Measurements from ENCODE around the gene TICAM1.
"Not testable (repeated sequence)": the region's sequence is repeated elsewhere in the genome, so short reads cannot be mapped to it uniquely, and the experiment has no call there.

Gene TICAM1

GRCh38 chr19:4831304-4831978 lies at the start of gene TICAM1:
Gene TICAM1 (minus strand): TSS chr19:4831712. CDS start chr19:4818377, 13,335 bp downstream.
- DNase-seq: peak in 1 of 2 experiments; percentile 7

- no peak for DNase-seq
These were observed 47.5 kb upstream of the TICAM1 start for GRCh38 chr19:4879041-4879440.

- DNase-seq: peak; percentile 26 to 61
These were observed 47.0 kb upstream of the TICAM1 start for GRCh38 chr19:4878491-4878968.

GRCh38 chr19:4877753-4878490 lies 46.4 kb upstream of the TICAM1 start:
- DNase-seq: no peak

- DNase-seq: no peak
These were observed 42.4 kb upstream of the TICAM1 start for GRCh38 chr19:4873930-4874329.

- DNase-seq: no peak
These were observed 40.2 kb upstream of the TICAM1 start for GRCh38 chr19:4871711-4872110.

- DNase-seq: peak; percentile 89 to 92
These were observed 38.7 kb upstream of the TICAM1 start for GRCh38 chr19:4870025-4870700.

GRCh38 chr19:4868286-4868834 lies 36.8 kb upstream of the TICAM1 start:
- no peak for DNase-seq

GRCh38 chr19:4867534-4868285 lies 36.2 kb upstream of the TICAM1 start, which contains the start of gene PLIN3:
Gene PLIN3 (minus strand): TSS chr19:4867667. CDS start chr19:4861394, 6,273 bp downstream.
- peak; percentile 75 to 91 for DNase-seq

- DNase-seq: peak; percentile 34 to 59
These were observed 35.3 kb upstream of the TICAM1 start for GRCh38 chr19:4866595-4867424.

- no peak for DNase-seq
These were observed 29.6 kb upstream of the TICAM1 start for GRCh38 chr19:4861147-4861546.

GRCh38 chr19:4859697-4860096 lies 28.2 kb upstream of the TICAM1 start:
- no peak for DNase-seq

GRCh38 chr19:4856468-4856867 lies 25.0 kb upstream of the TICAM1 start:
- DNase-seq: not testable (repeated sequence)

GRCh38 chr19:4853506-4853905 lies 22.0 kb upstream of the TICAM1 start:
- DNase-seq: not testable (repeated sequence)

GRCh38 chr19:4852484-4852883 lies 21.0 kb upstream of the TICAM1 start:
- no peak for DNase-seq

- peak; percentile 22 to 46 for DNase-seq
These were observed 20.2 kb upstream of the TICAM1 start for GRCh38 chr19:4851551-4852290.

GRCh38 chr19:4849019-4849418 lies 17.5 kb upstream of the TICAM1 start:
- DNase-seq: no peak

- DNase-seq: no peak
These were observed 15.9 kb upstream of the TICAM1 start for GRCh38 chr19:4847190-4847973.

GRCh38 chr19:4845975-4846374 lies 14.5 kb upstream of the TICAM1 start:
- DNase-seq: not testable (repeated sequence)

Measured in Kasumi-1 (cell line).